ENCODE measurements around the gene DPF1.
"Not testable (repeated sequence)": the region's sequence is repeated elsewhere in the genome, so short reads cannot be mapped to it uniquely, and the experiment has no call there.

Gene DPF1

DNA sequence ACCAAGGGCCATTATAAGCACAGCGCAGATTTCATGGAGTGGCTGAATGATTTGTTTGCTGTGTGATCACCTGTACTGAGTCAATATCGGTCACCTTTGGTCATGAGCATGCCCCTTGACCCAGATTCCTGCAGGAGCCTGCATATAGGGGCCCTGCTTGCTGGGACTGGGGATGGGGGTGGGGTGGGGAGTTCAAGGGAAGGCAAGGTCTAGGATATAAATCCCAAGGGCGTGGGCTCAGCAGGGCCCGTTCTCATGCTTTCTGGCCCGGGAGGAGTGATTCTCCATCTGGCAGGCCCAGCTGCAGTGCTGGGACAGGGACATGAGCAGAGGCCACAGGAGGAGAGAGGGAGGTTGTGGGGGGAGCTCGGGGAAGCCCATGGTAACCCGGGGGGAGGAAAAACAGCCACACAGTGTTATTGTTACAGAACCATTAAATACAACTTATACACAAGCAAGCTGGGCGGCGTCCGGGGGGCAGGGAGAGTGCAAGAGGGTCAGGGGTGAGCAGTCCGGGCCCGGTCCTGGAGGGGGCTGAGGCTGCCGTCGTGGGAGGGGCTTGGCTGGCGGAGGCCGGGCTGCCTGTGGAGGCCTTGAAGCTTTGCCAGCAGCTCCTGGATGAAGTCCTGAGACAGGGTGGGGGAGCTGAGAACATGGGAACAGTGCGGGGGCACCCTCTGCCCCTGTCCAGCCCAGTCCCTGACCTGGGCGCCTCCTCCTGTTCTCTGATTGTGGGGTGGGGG lies 27.0 kb upstream of the DPF1 start:
- DNase-seq (ENCODE audit: extremely low read depth in 1 of 2, low read depth in 1 of 2): no peak

DNA sequence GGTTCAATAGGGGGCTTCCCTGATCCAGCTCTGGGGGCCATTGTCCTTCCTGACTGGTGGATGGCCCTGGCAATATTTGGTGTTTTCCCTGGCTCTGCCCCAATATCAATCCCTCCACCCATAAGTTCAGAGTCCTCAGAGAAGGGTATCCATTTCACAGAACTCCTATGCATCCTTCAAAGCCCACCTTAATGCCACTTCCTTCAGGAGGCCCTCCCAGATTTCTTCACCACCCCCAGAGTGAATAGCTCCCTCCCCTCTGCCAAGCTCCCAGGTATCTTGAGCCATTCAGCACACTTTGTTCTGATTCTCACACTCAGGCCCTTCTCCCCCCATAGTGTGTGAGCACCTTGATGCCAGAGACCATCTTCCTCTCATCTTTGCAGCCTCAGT lies 26.4 kb upstream of the DPF1 start:
- DNase-seq (ENCODE audit: extremely low read depth in 1 of 2, low read depth in 1 of 2): no peak

DNA sequence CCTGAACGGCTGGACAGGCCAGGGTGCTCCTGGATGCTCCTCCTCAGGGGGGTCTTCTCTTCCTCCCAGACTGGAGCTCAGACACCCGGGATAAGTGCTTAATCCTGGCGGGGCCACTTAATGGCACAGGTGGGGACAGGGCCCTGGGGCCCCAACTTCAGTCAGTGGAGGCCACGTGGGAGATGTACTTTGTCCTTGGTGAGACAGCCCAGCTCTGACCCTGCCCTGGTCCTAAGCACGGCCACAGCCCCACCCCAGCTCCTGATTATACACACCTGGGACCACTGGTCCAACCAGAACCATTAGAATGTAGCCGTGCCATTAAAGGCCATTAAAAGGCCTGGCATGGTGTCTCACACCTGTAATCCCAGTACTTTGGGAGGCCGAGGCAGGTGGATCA lies 24.4 kb upstream of the DPF1 start:
- no peak for DNase-seq (ENCODE audit: extremely low read depth in 1 of 2, low read depth in 1 of 2)

DNA sequence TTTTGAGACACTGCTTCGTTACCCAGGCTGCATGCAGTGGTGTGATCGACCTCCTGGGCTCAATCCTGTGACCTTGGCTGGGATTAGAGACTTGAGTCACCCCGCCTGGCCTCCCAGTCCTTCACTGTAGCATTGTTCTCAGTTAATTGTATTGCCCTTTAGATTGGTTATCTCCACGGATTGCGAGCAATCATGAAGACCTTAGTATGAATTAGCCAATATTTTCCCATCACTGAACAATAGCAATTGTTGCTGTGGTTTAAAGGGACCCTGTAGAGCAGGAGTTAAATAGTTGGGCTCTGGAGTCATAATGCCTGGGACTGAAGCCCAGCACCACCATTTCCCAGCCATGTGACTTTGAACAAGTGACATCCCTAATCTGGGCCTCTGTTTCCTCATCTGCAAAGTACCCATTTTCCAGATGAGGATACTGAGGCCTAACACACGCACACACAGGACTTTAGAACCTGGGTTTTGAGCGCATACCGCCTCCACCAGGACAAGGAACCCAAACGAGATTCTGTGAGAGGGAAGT lies 23.8 kb upstream of the DPF1 start:
- DNase-seq (ENCODE audit: extremely low read depth in 1 of 2, low read depth in 1 of 2): no peak

DNA sequence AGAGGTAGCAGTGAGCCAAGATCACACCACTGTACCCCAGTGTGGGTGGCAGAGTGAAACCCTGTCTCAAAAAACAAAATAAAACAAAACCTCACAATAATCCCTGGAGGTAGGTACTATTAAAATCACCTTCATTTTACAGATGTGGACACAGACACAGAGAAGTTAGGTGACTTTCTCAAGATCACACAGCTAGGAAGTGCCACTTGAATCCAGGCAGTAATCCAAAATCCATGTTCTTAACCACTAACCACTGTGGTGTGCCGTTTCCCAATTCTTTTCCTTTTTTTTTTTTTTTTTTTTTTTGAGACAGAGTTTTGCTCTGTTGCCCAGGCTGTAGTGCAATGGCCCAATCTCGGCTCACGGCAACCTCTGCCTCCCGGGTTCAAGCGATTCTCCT lies 23.1 kb upstream of the DPF1 start:
- DNase-seq (ENCODE audit: extremely low read depth in 1 of 2, low read depth in 1 of 2): no peak

DNA sequence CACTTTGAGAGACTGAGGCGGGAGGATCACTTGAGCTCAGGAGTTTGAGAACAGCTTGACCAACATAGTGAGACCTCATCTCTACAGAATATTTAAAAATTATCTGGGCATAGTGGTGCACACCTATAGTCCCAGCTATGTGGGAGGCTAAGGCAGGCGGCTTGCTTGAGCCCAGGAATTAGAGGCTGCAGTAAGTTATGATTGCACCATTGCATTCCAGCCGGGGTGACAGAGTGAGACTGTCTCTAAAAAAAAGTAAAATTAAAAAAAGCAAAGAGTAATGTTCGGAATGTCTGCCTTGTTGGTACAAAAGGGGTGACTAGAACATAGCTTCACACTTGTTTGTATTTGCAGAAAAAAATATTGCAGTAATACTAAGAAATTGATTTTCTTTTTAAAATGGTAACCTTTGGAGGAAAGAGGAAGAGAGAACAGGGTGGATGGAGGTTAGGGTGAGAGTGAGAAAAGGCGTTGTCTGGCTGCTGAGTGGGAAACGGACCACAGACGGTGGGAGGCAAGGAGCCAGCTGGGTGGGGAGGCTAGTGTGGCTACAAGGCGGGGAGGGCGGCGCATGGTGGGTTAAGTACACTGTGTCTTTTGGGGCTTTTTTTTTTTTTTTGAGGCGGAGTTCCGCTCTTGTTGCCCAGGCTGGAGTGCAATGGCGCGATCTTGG lies 21.9 kb upstream of the DPF1 start:
- no peak for DNase-seq (ENCODE audit: extremely low read depth in 1 of 2, low read depth in 1 of 2)

DNA sequence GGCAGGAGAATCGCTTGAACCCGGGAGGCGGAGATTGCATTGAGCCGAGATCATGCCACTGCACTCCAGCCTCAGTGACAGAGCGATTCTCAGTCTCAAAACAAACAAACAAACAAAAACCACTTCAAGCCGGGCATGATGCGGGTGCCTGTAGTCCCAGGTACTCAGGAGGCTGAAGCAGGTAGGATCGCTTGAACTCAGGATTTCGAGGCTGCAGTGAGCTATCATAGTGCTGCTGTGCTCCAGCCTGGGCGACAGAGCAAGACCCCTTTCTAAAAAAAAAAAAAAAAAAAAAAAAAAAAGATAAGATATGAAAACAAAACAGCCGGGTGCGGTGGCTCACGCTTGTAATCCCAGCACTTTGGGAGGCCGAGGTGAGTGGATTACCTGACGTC lies 19.3 kb upstream of the DPF1 start:
- no peak for DNase-seq (ENCODE audit: extremely low read depth in 1 of 2, low read depth in 1 of 2)

DNA sequence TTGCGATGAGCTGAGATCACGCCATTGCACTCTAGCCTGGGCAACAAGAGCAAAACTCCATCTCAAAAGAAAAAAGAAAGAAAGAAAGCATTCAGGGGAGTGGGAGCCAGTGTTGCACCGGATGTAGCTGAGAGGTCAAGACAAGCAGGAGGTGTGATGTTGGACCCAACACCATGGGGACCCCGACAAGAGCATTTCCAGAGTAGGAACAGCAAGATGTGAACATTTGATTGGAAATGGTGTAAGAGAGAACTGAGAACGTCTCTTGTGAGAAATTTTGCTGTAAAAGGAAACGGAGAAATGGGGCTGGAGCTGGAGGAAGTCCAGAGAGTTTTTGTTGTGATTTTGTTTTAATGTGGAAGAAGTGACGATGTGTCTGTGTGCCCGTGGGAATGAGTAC lies 15.8 kb upstream of the DPF1 start:
- no peak for DNase-seq (ENCODE audit: extremely low read depth in 1 of 2, low read depth in 1 of 2)

DNA sequence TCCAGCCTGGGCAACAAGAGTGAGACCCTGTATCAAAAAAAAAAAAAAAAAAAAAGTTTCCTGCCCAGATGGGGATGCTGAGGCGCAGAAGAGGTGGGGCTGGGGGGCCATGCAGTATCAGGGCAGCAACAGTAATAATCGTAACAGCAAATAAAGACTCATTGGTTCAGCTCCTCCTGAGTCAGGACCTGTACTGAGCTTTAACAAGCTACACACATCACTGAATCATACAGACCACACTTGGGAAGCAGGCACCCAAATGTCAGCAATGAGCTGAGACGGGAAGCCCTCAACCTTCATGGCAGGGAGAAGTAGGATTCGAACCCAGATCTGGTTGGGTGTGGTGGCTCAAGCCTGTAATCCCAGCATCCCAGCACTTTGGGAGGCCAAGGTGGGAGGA lies 10.6 kb upstream of the DPF1 start:
- DNase-seq (ENCODE audit: extremely low read depth in 1 of 2, low read depth in 1 of 2): no peak

DNA sequence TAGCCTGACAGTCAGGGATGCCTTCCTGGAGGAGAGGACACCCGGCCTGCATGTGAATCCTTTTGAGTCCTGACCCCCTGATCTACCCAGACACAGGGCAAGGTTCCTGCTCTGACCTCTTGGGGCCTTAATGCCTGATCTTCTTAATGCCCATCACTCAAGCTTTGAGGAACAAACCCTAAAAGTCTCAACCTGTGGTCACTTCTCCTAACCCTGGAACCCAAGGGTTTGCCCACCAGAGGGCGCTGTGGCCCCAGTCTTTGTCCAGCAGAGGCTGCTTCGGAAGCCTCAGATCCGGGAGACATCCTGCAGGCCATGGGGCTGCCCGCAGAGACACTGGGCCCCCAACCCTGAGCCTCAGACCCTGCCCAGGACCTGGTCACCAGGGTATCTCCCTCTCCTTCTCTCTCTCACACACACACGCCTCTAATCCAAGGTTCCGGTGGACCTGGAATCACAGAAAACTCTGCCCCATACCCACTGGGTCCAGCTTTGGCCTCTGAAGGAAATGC lies 9.8 kb upstream of the DPF1 start:
- DNase-seq (ENCODE audit: extremely low read depth in 1 of 2, low read depth in 1 of 2): peak; percentile 38 to 68

DNA sequence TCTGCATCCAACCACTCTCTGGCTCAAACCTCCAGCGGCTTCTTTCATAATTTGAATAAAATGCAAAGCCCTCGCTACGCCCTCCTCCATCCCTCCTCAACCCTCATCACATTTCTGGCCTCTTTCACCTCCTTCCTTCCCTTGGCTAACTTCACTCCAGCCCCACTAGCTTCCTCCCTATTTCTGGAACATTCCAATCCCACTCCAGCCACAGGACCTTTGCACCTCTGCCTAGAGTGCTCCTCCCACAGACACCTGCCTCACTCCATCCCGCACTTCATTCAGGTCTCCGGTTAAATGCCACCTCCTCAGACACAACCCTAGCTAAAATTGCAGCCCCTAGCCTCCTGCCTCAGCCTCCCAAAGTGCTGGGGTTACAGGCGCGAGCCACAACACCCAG lies 7.9 kb upstream of the DPF1 start:
- no peak for DNase-seq (ENCODE audit: extremely low read depth in 1 of 2, low read depth in 1 of 2)

DNA sequence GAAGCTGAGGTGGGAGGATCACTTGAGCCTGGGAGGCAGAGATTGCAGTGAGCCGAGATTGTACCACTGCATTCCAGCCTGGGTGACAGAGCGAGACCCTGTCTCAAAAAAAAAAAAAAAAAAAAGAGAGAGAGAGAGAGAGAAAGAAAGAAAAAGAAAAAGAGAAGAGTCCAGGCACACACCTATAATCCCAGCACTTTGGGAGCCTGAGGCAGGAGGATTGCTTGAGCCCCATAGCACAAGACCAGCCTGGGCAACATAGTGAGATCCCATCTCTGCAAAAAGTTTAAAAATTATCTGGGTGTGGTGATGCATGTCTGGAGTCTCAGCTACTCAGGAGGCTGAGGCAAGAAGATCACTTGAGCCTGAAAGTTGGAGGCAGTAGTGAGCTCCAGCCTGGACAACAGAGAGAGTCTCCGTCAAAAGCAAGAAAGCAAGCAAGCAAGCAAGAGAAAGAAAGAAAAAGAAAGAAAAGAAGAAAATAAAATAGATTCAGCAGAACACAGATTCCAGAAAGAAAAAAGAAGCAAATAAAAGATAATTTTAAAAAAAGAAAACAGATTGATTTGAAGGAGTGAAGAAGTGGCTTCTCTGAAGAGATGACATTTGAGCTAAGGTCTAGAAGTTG lies 6.6 kb upstream of the DPF1 start:
- not testable (repeated sequence) for DNase-seq (ENCODE audit: extremely low read depth in 1 of 2, low read depth in 1 of 2)

DNA sequence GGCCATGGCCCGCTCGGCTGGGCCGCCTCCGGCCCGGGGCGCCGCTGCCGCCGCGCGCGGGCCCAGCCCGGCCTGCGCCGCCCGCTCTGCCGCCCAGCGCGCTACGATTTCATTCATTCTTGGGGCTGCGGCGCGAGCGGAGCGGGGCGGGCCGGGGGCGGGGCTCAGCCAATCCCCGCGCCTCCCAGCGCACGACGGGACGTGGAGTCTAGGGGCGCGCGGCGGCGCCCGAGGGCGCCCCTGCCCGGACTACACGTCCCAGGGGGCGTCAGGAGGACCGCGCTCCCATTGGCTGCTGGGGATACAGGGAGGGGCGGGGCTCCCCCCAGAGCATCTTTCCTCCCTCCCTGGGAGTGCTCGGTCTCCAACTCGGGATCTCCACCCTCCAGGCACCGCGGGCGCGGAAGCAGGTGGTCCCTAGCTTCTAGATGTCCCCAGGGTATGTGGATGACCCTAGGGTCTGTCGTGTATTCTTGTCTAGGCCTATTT lies 5.6 kb upstream of the DPF1 start:
- DNase-seq (ENCODE audit: extremely low read depth in 1 of 2, low read depth in 1 of 2): peak; percentile 49 to 62

DNA sequence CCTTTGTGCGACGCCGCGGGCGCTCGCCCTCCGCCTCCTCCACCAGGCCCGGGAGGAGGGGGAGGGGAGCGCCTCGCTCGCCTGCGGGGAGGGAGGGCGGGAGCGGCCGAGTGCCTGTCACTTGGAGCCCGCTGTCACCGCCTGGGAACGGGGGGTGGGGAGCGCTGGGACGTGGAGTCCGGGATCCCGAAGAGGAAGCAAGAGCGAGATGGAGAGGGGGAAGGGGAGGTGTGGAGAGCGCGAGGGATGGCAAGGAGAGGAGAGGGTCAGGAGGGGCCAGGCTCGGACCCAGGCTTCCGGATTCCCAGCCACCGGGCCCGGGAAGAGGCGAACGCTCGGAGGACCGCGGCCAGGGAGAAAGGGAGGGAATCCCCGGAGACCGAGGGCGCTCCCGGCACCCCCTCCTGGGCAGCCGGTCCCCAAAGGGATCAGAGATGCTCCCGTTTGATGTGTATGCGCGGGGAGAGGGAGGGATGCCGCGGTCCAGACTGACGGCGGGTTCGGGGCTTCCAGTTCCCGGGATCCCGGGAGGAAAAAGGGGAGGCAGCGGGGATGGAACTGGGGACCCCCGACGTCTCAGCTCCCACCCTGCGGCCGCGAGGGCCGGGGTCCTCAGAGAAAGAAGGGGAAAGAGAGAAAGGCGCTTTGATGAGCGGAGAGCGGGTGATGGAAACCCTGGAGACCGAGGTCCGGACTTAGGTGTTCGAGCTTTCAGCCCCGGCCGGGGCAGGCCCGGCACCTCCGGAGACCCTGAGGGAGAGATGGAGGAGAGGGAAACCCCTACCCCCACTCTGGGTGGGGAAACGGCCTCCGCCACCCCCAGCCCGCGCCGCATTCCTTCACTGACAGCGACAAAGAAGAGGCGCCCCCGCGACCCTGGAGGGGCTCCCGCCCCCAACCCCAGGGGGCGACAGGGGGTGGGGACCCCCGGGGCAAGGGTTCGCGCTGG lies 4.7 kb upstream of the DPF1 start:
- DNase-seq (ENCODE audit: extremely low read depth in 1 of 2, low read depth in 1 of 2): no peak

DNA sequence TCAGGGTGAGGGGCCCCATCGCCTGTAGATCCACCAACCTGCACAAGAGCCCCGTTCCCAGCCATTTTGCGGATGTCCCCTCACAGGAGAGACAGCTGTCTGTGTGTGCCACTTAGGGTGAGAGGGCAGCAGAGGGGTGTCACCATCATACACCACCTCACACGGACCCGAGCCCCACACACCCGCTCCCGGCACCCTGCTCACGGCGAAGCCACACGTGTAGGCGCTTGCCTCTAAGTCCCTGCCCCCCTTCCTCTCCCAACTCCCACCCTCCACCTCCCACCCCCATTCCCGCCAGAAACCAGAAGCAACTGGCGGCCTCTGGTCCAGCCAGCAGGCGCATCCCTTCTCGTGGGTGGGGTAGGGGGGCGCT lies 4.0 kb upstream of the DPF1 start:
- no peak for DNase-seq (ENCODE audit: extremely low read depth in 1 of 2, low read depth in 1 of 2)

DNA sequence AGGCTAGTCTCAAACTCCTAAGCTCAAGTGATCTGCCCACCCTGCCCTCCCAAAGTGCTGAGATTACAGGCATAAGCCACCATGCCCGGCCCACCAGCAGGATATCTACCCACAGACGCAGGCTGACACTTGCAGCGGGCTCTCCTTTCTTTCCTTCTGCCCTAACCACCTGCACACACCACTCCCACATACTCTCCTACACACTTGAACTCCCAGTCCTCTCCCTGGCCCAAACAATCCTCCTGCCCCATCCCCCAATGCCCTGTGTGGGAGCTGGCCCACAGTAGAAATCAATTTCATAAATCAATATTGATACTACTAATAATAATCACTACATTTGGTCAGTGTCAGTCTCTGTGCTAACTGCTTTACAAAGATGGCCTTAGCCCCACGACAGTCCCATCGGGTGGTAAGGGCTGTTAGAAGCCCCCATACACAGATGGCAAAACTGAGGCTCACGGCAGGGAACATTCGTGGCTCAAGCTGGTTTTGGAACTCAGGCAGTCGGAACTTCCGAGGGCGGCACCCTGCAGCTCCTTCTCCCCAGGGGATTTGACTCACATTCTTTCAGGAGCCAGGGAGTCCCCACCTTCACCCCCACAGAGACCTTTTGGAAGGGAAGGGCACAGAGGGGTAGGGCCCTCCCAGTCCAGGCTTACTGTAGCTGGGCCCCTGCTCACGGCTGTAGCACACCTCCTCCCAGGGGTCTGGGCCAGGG lies 3.4 kb upstream of the DPF1 start:
- no peak for DNase-seq (ENCODE audit: extremely low read depth in 1 of 2, low read depth in 1 of 2)

DNA sequence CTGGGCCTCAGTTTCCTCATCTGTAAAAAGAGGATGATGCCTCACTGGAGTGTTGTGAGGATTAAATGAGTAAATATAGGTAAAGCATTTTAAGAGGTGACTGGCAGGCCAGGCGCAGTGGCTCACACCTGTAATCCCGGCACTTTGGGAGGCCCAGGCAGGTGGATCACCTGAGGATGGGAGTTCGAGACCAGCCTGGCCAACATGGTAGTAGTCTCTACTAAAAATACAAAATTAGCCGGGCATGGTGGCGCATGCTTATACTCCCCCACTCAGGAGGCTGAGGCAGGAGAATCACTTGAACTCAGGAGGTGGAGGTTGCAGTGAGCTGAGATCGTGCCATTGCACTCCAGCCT lies 819 bp upstream of the DPF1 start:
- not testable (repeated sequence) for DNase-seq (ENCODE audit: extremely low read depth in 1 of 2, low read depth in 1 of 2)

DNA sequence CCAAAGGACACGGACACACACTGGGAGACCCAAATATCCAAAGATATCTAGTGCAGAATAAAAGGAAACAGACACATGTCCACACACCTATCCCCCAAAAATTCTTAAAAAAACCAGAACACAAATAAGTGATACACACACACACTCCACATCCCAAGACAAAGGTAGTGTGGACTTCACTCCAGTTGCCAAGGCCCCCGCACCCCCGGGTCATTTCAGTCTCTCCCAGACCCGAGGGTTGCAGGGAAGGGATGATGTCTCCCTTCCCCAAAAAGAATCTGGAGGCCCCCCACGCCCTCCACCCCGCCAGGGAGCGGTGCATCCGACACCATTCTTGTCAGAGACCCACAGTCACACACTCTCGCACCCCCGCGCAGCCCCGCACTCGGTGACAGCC lies 407 bp downstream of the DPF1 start:
- DNase-seq (ENCODE audit: extremely low read depth in 1 of 2, low read depth in 1 of 2): no peak

DNA sequence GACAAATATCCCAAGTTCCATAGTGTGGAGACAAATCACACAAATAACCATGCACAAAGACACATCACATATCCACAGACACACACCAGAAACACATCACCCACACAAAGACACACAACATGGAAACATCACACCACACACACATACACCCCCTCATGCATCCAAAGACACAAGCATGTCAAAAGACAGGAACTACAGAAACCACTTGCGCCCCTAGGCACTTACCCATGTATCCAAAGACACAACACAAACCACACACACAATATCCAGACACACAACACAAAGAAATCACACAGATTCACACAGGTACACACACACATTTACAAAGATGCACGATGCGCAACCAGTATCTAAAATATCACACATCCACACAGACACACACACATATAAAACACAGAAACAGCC lies 901 bp downstream of the DPF1 start:
- no peak for DNase-seq (ENCODE audit: extremely low read depth in 1 of 2, low read depth in 1 of 2)

Data from stimulated activated CD8-positive, alpha-beta memory T cell treated with anti-CD3 and anti-CD28 coated beads, Interleukin-7, amount 100 ng/mL, for 48 hours (primary cell).